AG04450 (cell line): ENCODE data around the gene FNDC11. TPM values are rescaled to one million over a fixed set of nuclear protein-coding genes. Genes with fewer than 3 reads are reported as not detected.

Source experiments
- CTCF ChIA-PET: fragments of 300-600, 350-600 bp; formaldehyde crosslinking; extraction: SDS; loops from one replicate; lab custom pipeline; 2022; ENCODE audit warnings: antibody characterized with exemption, inconsistent platforms; lab: Charles Lee
- POLR2A ChIA-PET: fragments of 350-600 bp; formaldehyde crosslinking; extraction: SDS; loops from one replicate; lab custom pipeline; 2021; ENCODE audit warnings: antibody characterized with exemption, inconsistent platforms; lab: Yijun Ruan, JAX
- DNase-seq: peaks from one replicate; pipeline ENCODE4 v3.0.0-alpha.2; 2011; ENCODE audit warnings: low read depth, low spot score
- H3K27ac ChIP-seq: one replicate; pipeline ENCODE4 v1.5.1; 2012; ENCODE audit warnings: low read depth, low read length, control low read depth
- H3K27me3 ChIP-seq: one replicate; pipeline ENCODE4 v1.6.0; 2012; ENCODE audit warnings: low read length; ENCODE audit not compliant: control insufficient read depth, insufficient read depth
- H3K4me3 ChIP-seq: 2 replicates; pipeline ENCODE4 v1.5.1; 2011; ENCODE audit warnings: mild to moderate bottlenecking, low read depth, low read length, control low read depth
- H3K9me3 ChIP-seq: 2 replicates; pipeline ENCODE4 v1.5.1; 2012; ENCODE audit warnings: low read length; ENCODE audit not compliant: control insufficient read depth, insufficient read depth
- polyA plus RNA-seq: library from polyadenylated mRNA; depleted of rRNA; stranded (reverse); fragments of >200 nt; gene quantifications from 2 replicates; pipeline ENCODE4 v1.2.3, GENCODE V29; 2011
- TF ChIP-seq, protein P1 (sequence below): IDR thresholded peaks from 2 replicates; pipeline ENCODE4 v1.5.1; 2011; ENCODE audit warnings: low read depth, low read length, control low read depth, inconsistent platforms

FNDC11 gene
- polyA plus RNA-seq, 1 experiment = 0.64 TPM

GRCh38 chr20:63518351-63518861 is 35.6 kb upstream of the FNDC11 start:
- Histone ChIP-seq H3K27me3 (peaks cover 4% of the 10 kb centered on the region), H3K27ac (no peak overlapping the region), H3K9me3 (peaks cover 8% of the 10 kb centered on the region), H3K4me3 (no peak overlapping the region)
- CTCF ChIA-PET = interaction anchor here (2.0 kb wide), 1 partner anchor 23 kb away, joined by 5 read pairs; no protein-coding TSS in a partner anchor
- no peak for DNase-seq
- POLR2A ChIA-PET = no interaction called here
- TF ChIP-seq, protein P1, sequence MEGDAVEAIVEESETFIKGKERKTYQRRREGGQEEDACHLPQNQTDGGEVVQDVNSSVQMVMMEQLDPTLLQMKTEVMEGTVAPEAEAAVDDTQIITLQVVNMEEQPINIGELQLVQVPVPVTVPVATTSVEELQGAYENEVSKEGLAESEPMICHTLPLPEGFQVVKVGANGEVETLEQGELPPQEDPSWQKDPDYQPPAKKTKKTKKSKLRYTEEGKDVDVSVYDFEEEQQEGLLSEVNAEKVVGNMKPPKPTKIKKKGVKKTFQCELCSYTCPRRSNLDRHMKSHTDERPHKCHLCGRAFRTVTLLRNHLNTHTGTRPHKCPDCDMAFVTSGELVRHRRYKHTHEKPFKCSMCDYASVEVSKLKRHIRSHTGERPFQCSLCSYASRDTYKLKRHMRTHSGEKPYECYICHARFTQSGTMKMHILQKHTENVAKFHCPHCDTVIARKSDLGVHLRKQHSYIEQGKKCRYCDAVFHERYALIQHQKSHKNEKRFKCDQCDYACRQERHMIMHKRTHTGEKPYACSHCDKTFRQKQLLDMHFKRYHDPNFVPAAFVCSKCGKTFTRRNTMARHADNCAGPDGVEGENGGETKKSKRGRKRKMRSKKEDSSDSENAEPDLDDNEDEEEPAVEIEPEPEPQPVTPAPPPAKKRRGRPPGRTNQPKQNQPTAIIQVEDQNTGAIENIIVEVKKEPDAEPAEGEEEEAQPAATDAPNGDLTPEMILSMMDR = 0 out of 2 replicates have a peak, but pooled peaks have one; percentile 9

DNA sequence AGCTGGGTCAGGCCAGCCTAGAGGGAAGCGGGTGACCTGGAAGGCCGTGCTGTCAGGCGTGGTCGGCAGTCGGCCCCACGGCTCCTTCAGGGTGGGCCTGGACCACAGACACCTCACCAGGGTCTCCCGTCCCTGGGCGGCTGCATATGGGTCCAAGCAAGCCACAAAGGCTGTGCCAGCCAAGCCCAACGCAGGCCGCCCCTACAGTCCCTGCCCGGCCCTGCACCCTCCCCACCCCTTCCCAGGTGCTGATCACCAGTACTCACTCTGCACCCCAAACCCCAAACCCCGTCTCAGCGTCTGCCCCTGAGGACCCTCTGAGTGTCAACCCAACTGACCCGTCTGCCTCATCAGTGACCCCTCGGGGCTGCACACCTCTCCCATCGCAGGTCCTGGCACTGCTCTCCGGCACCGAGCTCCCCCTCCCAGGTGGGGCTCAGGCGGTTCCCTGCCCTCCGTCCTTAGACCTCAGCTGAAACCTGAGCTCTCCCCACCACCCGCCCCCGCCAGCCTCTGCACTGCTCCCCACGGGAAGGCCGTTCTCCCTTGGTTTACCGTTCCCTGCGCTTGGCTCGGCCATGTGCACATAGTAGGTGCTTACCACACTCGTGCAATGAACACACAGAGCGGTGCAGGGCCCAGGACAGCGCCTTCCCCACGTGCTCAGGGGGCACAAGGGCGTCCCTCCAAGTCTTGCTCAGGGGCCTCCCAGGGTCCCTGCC is 34.9 kb upstream of the FNDC11 start:
- ChIA-PET CTCF (interaction anchor here (2.0 kb wide), 1 partner anchor 23 kb away, joined by 5 read pairs; no protein-coding TSS in a partner anchor), POLR2A (interaction anchor here (2.9 kb wide), 1 partner anchor 11 kb away, joined by 18 read pairs; no protein-coding TSS in a partner anchor)
- peaks cover 12% of the 10 kb centered on the region for H3K9me3 ChIP-seq
- no peak for DNase-seq
- TF ChIP-seq, protein P1 = no peak
- no peak overlapping the region for H3K27ac ChIP-seq
- peak overlapping the region; percentile 88 for H3K4me3 ChIP-seq
- peaks cover 2% of the 10 kb centered on the region for H3K27me3 ChIP-seq

- TF ChIP-seq, protein P1 = peak; percentile 33
These were observed 34.1 kb upstream of the FNDC11 start for GRCh38 chr20:63519668-63520503.

GRCh38 chr20:63520504-63520933 is 33.4 kb upstream of the FNDC11 start, which contains the start of gene PPDPF:
Gene PPDPF (plus strand): TSS chr20:63520765. CDS start chr20:63521309, 544 bp downstream.
- CTCF ChIA-PET = interaction anchor here (1.1 to 1.3 kb wide), 2 partner anchors 24 to 35 kb away, joined by 3 read pairs; no protein-coding TSS in a partner anchor
- peak; percentile 34 for DNase-seq
- H3K9me3 ChIP-seq = peaks cover 8% of the 10 kb centered on the region
- POLR2A ChIA-PET = interaction anchor here (0.6 to 2.9 kb wide), 10 partner anchors 10 to 519 kb away, joined by 3 to 18 read pairs (median 6); partner anchors contain the start of genes ARFGAP1, HELZ2, PTK6 and RTEL1
- TF ChIP-seq, protein P1 = no peak
- peak within 1 kb of the TSS; percentile 88 for H3K4me3 ChIP-seq
- no peaks in the 10 kb centered on the region for H3K27me3 ChIP-seq
- H3K27ac ChIP-seq = peak within 1 kb of the TSS; percentile 47

More at GRCh38 chr20:63519668-63520503, 34.1 kb upstream of the FNDC11 start:
- DNase-seq = no peak
- ChIA-PET POLR2A (interaction anchor here (0.6 to 2.9 kb wide), 6 partner anchors 11 to 139 kb away, joined by 4 to 18 read pairs (median 8); partner anchors contain the start of genes HELZ2 and RTEL1), CTCF (interaction anchor here (1.3 kb wide), 1 partner anchor 24 kb away, joined by 3 read pairs; no protein-coding TSS in a partner anchor)
- peaks cover 8% of the 10 kb centered on the region for H3K9me3 ChIP-seq
- no peaks in the 10 kb centered on the region for H3K27me3 ChIP-seq
- H3K4me3 ChIP-seq = peak overlapping the region; percentile 88
- peak overlapping the region; percentile 47 for H3K27ac ChIP-seq
